Psoas muscle (tissue), 8 donors: ENCODE measurements around the gene TBC1D22A. TPM values are rescaled to one million over a fixed set of nuclear protein-coding genes. Genes with fewer than 3 reads are reported as not detected.
A peak's percentile ranks its signal among the peaks of the same experiment; 100 is the strongest.

Experiments
- ATAC-seq, 4 donors: fragments of 200-7000 bp; cut with Tn5 transposase; one replicate each; pipeline ENCODE4 v1.9.1; 2020; ENCODE audit warnings: moderate library complexity in 3 of 4, mild to moderate bottlenecking in 2 of 4
- DNase-seq, 2 donors: peaks; one replicate each; pipeline ENCODE4 v3.0.0-alpha.2; 2020
- H3K27ac ChIP-seq: fragments of 200-600 bp; one replicate; pipeline ENCODE4 v1.8.0; 2022
- H3K27me3 ChIP-seq, 3 donors: fragments of 200-600 bp in 1 of 3; one replicate each; pipeline versions ENCODE4 v1.6.1 to v1.8.0; 2013 to 2022; ENCODE audit warnings: low read length in 2 of 3, mild to moderate bottlenecking in 2 of 3, moderate library complexity in 1 of 3; ENCODE audit not compliant: insufficient read depth in 3 of 3
- H3K36me3 ChIP-seq, 2 donors: fragments of 200-600 bp in 1 of 2; one replicate each; pipeline versions ENCODE4 v1.6.1 to v1.8.0; 2013 to 2022; ENCODE audit warnings: low read depth in 1 of 2, mild to moderate bottlenecking in 1 of 2, moderate library complexity in 1 of 2; ENCODE audit not compliant: insufficient read depth in 1 of 2
- H3K4me1 ChIP-seq: fragments of 200-600 bp; one replicate; pipeline ENCODE4 v1.8.0; 2022
- H3K4me3 ChIP-seq: fragments of 200-600 bp; one replicate; pipeline ENCODE4 v1.8.0; 2022; ENCODE audit warnings: mild to moderate bottlenecking
- H3K9me3 ChIP-seq: fragments of 200-600 bp; one replicate; pipeline ENCODE4 v1.8.0; 2022
- WGBS, 3 donors: extraction: QIAGEN DNeasy Blood & Tissue Kit; methylation state at CpG; one replicate each; pipeline versions ENCODE4 v1.1.6 to v1.1.7; 2013; 5-methylcytosine and 5-hydroxymethylcytosine counted together
- intact Hi-C, 2 donors: fragments of 100-400 bp; cut with DNase I; formaldehyde crosslinking; loops; one replicate each; pipeline versions ENCODE4 v1.11.0 to v1.14.2; 2022
- polyA plus RNA-seq, 3 donors: library from polyadenylated mRNA; stranded (reverse); fragments of 200-250 nt; gene quantifications; one replicate each; pipeline ENCODE4 v1.2.3, GENCODE V29; 2013
- total RNA-seq, 4 donors: library from RNA; stranded (reverse); fragmentation: NEBNext Ultra II Directional in 2 of 4; extraction: Animal tissue kit (Norgen Biotek cat#: 25700) in 2 of 4; gene quantifications; one replicate each; pipeline versions ENCODE4 v1.2.1 to v1.2.4, GENCODE V29; 2021 to 2023
- TF ChIP-seq, protein P1 (sequence below): fragments of 200-600 bp; IDR thresholded peaks from one replicate; pipeline ENCODE4 v1.8.0; 2022; ENCODE audit warnings: antibody characterized with exemption
- donor health status: healthy with polysubstance abuse.
- donor health status: DM: no; HTN: no; CAD: no; lungs with moderate emphysema.
- donor health status: Bipolar disorder and iron deficiency.
- donor health status: healthy.
- donor health status: DM: yes; HTN: yes; CAD: no.
- donor health status: DM: no; HTN: no; CAD: no.
- donor health status: DM: no; HTN: no; CAD: no.
- donor health status: DM: yes; HTN: yes; CAD: no.

TBC1D22A gene
- total and polyA plus RNA-seq, 7 donors, result 11.7 to 25.0 (median 18.9) TPM

DNA sequence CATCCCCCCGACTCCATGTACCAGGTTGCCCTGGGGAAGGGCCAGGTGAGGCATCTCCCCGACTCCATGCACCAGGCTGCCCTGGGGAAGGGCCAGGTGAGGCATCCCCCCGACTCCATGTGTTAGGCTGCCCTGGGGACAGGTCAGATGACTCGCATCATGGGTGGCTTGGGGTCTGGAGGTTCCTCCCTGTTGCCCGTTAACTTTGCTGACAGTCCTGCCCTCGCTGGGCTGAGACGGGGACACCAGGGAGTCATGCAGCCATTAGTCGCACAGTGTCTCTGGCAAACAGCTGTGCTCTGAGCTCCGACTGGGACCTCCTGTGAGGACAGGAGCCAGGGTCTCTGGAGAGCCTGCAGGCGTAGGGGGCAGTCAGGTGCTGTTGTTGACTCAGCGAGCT, 336.1 kb downstream of the TBC1D22A start:
- 79 to 83% (median 81%) methylated on average over 11 of the region's 11 CpGs for WGBS, 3 donors
- no peaks in the 10 kb centered on the region for H3K27me3 ChIP-seq

DNA sequence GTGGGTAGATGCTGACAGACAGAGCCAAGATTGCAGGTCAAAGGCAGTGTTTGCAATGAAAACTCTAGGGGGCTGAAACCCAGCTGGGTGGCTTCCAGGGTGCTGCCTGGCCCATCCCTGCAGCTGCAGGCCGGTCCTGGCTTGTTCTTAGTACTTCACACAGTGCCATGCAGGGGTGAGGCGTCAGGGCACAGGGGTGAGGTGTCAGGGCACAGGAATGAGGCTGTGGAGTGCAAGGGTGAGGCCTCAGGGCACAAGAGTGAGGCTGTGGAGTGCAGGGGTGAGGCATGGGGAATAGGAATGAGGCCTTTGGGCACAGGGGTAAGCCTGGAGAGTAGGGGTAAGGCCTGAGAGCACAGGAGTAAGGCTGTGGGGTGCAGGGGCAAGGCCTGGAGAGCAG, 337.6 kb downstream of the TBC1D22A start:
- Histone ChIP-seq H3K27me3 (no peaks in the 10 kb centered on the region), H3K4me3 (no peak overlapping the region), H3K27ac (no peak overlapping the region), H3K36me3 (no peaks in the 10 kb centered on the region), H3K9me3 (no peaks in the 10 kb centered on the region), H3K4me1 (no peaks in the 10 kb centered on the region)
- DNase-seq (no peak), ATAC-seq (no peak)
- WGBS, 3 donors, result 90 to 94% (median 90%) methylated on average over 2 of the region's 2 CpGs
- TF ChIP-seq, protein P1, sequence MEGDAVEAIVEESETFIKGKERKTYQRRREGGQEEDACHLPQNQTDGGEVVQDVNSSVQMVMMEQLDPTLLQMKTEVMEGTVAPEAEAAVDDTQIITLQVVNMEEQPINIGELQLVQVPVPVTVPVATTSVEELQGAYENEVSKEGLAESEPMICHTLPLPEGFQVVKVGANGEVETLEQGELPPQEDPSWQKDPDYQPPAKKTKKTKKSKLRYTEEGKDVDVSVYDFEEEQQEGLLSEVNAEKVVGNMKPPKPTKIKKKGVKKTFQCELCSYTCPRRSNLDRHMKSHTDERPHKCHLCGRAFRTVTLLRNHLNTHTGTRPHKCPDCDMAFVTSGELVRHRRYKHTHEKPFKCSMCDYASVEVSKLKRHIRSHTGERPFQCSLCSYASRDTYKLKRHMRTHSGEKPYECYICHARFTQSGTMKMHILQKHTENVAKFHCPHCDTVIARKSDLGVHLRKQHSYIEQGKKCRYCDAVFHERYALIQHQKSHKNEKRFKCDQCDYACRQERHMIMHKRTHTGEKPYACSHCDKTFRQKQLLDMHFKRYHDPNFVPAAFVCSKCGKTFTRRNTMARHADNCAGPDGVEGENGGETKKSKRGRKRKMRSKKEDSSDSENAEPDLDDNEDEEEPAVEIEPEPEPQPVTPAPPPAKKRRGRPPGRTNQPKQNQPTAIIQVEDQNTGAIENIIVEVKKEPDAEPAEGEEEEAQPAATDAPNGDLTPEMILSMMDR, result no peak
- intact Hi-C loops, result no loop called here

More for the DNA sequence above, 336.1 kb downstream of the TBC1D22A start:
- H3K27ac ChIP-seq, result no peak overlapping the region
- no peaks in the 10 kb centered on the region for H3K36me3 ChIP-seq
- ATAC-seq (no peak), DNase-seq (no peak)
- H3K4me1 ChIP-seq, result no peaks in the 10 kb centered on the region
- no peak overlapping the region for H3K4me3 ChIP-seq
- TF ChIP-seq, protein P1, result no peak
- intact Hi-C loops, result no loop called here
- no peaks in the 10 kb centered on the region for H3K9me3 ChIP-seq

DNA sequence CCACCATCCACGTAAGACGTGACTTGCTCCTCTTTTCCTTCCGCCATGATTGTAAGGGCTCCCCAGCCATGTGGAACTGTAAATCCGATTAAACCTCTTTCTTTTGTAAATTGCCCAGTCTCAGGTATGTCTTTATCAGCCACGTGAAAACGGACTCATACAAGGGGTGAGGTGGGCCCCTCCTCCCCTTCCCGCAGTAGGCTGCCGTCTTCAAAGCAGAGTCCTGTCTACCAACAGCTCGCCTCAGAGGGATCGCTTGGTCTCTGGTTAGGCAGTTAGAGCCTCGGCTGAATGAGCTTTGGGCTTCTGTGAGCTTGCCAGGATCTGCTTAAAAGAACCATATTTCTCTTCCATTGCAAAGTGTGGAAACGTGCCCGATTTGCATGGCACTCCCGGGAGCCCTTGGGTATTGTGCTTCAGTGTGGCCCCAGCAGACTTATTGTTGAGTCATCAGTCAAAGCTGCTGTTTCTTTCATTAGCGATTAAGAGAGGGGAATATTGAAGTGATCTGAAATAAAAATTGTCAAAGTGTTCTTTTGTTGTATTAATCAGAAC, 338.3 kb downstream of the TBC1D22A start:
- intact Hi-C loops, result no loop called here
- Histone ChIP-seq H3K9me3 (no peaks in the 10 kb centered on the region), H3K4me3 (no peak overlapping the region), H3K27me3 (no peaks in the 10 kb centered on the region), H3K36me3 (no peaks in the 10 kb centered on the region), H3K27ac (no peak overlapping the region), H3K4me1 (no peaks in the 10 kb centered on the region)
- TF ChIP-seq, protein P1, result no peak
- DNase-seq, result no peak
- WGBS, 3 donors, result 83 to 88% (median 86%) methylated on average over 15 of the region's 15 CpGs
- no peak for ATAC-seq

DNA sequence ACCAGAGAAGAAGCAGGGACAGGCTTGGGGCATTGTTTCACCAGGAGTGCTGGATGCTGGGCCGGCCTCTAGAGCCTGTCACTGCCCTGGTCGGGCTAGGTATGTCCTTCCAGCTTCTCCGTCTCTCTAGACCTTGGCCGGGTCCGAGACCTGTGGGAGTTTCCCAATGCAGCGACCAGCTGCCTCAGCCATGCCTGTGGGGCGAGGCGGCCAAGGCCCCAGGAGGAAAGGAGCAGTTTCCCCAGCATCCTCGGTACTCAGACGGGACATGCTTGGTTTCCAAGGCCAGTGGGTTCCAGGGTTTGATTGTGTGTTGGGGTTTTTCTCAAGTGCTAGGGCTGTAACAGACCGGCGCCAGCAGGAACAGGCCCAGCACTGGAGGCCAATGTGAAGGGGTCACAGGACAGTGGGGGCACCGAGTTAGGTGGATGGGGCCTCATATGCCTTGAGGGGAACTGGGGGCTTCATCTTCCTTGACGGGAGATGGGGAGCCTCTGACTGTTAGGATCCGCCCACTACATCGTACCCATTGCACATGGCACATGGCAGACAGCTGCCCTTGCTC, 339.0 kb downstream of the TBC1D22A start:
- 92 to 96% (median 95%) methylated on average over 16 of the region's 16 CpGs for WGBS, 3 donors

More for the DNA sequence above, 339.0 kb downstream of the TBC1D22A start:
- Histone ChIP-seq H3K27ac (no peak overlapping the region), H3K9me3 (no peaks in the 10 kb centered on the region), H3K4me3 (no peak overlapping the region), H3K4me1 (no peaks in the 10 kb centered on the region), H3K36me3 (no peaks in the 10 kb centered on the region), H3K27me3 (no peaks in the 10 kb centered on the region)
- intact Hi-C loops, result no loop called here
- DNase-seq (no peak), ATAC-seq (peak in 1 of 4 donors; percentile 25)
- TF ChIP-seq, protein P1, result no peak
